Kidney (tissue), 14 donors: ENCODE data around the gene ALDH9A1. TPM values are rescaled to one million over a fixed set of nuclear protein-coding genes. Genes with fewer than 3 reads are reported as not detected.

Experiments used
- DNase-seq, 5 donors: peaks; one replicate each; pipeline ENCODE4 v3.0.0-alpha.2; 2013 to 2020
- FAIRE-seq: peaks from 2 replicates; lab custom pipeline; 2012; peaks lifted over from hg19 to GRCh38; lab: Jason Lieb, UNC
- H3K27ac ChIP-seq, 2 donors: one replicate each; pipeline ENCODE4 v1.7.0; 2013; ENCODE audit warnings: low read depth in 2 of 2, low read length in 2 of 2, inconsistent platforms in 1 of 2
- H3K27me3 ChIP-seq: one replicate; pipeline ENCODE4 v1.7.1; 2013; ENCODE audit warnings: low read length, inconsistent platforms; ENCODE audit not compliant: control insufficient read depth, insufficient read depth
- H3K36me3 ChIP-seq, 3 donors: one replicate each; pipeline versions ENCODE4 v1.7.0 to v1.7.1; 2013; ENCODE audit warnings: low read length in 3 of 3, control low read depth in 1 of 3, inconsistent platforms in 1 of 3; ENCODE audit not compliant: insufficient read depth in 3 of 3, control insufficient read depth in 2 of 3
- H3K4me1 ChIP-seq, 3 donors: one replicate each; pipeline versions ENCODE4 v1.7.0 to v1.7.1; 2013; ENCODE audit warnings: low read length in 3 of 3, inconsistent platforms in 1 of 3, low read depth in 1 of 3; ENCODE audit not compliant: control insufficient read depth in 2 of 3, insufficient read depth in 2 of 3
- H3K4me3 ChIP-seq, 3 donors: one replicate each; pipeline versions ENCODE4 v1.7.0 to v1.8.1; 2013; ENCODE audit warnings: low read length in 3 of 3, control low read depth in 1 of 3, inconsistent platforms in 1 of 3
- H3K9ac ChIP-seq, 3 donors: one replicate each; pipeline versions ENCODE4 v1.7.0 to v1.7.1; 2013; ENCODE audit warnings: low read length in 3 of 3, control low read depth in 1 of 3, inconsistent platforms in 1 of 3
- H3K9me3 ChIP-seq, 3 donors: one replicate each; pipeline versions ENCODE4 v1.7.0 to v1.7.1; 2013; ENCODE audit warnings: low read length in 3 of 3, control low read depth in 1 of 3, inconsistent platforms in 1 of 3; ENCODE audit not compliant: control insufficient read depth in 2 of 3, insufficient read depth in 1 of 3
- intact Hi-C: fragments of 100-400 bp; cut with DNase I; formaldehyde crosslinking; loops from one replicate; pipeline ENCODE4 v1.11.1; 2022
- polyA plus RNA-seq: library from polyadenylated mRNA; stranded (reverse); fragments of 350-450 nt; fragmentation: Illumina TruSeq; extraction: RNeasy Lipid Tissue Mini Kit (QIAGEN cat#74804); gene quantifications from one replicate; pipeline ENCODE4 v1.2.3, GENCODE V29; 2014; ENCODE audit warnings: low read depth, low replicate concordance; ENCODE audit not compliant: insufficient read depth
- total RNA-seq: library from RNA; stranded (reverse); fragmentation: NEBNext Ultra II Directional; extraction: Animal tissue kit (Norgen Biotek cat#: 25700); gene quantifications from one replicate; pipeline ENCODE4 v1.2.1, GENCODE V29; 2021
- TF ChIP-seq, protein P1 (sequence below): IDR thresholded peaks from 3 replicates; pipeline ENCODE4 v1.5.1; 2012; ENCODE audit warnings: mild to moderate bottlenecking, moderate library complexity, borderline replicate concordance; ENCODE audit not compliant: insufficient read depth; ENCODE audit errors: extremely low read depth
- donor health status: control.
- donor health status: control.
- donor health status: control.
- donor health status: control.
- donor health status: control.
- donor health status: DM: yes; HTN: yes; CAD: no.
- donor health status: Normal renal cell carcinoma (clear cell type).

The ALDH9A1 gene
- total and polyA plus RNA-seq, 2 donors from 2014 or later, result 70.7 to 77.2 TPM

DNA sequence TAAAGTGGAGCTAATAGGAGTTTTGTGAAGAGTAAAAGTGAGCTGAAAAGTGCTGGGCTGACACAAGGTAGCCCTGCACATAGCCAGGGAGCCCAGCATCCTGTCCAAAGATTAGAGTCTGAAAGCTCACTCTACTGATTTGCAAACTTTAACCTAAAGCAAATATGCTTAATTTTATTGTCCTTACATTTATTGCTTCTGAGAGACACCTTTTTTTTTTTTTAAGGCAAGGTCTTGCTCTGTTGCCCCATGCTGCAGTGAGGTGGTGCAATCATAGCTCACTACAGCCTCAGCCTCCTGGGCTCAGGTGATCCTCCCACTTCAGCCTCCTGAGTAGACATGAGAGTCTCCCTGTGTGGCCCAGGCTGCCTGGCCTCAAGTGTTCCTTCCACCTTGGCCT is 50.8 kb downstream of the ALDH9A1 start:
- FAIRE-seq, result no peak
- H3K27me3 ChIP-seq, result no peaks in the 10 kb centered on the region
- intact Hi-C loops, result no loop called here
- H3K4me1 ChIP-seq, result peaks cover 0 to 34% (median 31%) of the 10 kb centered on the region in 3 donors
- TF ChIP-seq, protein P1, sequence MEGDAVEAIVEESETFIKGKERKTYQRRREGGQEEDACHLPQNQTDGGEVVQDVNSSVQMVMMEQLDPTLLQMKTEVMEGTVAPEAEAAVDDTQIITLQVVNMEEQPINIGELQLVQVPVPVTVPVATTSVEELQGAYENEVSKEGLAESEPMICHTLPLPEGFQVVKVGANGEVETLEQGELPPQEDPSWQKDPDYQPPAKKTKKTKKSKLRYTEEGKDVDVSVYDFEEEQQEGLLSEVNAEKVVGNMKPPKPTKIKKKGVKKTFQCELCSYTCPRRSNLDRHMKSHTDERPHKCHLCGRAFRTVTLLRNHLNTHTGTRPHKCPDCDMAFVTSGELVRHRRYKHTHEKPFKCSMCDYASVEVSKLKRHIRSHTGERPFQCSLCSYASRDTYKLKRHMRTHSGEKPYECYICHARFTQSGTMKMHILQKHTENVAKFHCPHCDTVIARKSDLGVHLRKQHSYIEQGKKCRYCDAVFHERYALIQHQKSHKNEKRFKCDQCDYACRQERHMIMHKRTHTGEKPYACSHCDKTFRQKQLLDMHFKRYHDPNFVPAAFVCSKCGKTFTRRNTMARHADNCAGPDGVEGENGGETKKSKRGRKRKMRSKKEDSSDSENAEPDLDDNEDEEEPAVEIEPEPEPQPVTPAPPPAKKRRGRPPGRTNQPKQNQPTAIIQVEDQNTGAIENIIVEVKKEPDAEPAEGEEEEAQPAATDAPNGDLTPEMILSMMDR, result no peak
- no peak overlapping the region for H3K4me3 ChIP-seq
- no peak overlapping the region for H3K9ac ChIP-seq
- no peaks in the 10 kb centered on the region for H3K9me3 ChIP-seq
- peaks cover 0 to 7% (median 3%) of the 10 kb centered on the region in 3 donors for H3K36me3 ChIP-seq
- H3K27ac ChIP-seq, result peak overlapping the region; percentile 33 to 63
- no peak for DNase-seq

DNA sequence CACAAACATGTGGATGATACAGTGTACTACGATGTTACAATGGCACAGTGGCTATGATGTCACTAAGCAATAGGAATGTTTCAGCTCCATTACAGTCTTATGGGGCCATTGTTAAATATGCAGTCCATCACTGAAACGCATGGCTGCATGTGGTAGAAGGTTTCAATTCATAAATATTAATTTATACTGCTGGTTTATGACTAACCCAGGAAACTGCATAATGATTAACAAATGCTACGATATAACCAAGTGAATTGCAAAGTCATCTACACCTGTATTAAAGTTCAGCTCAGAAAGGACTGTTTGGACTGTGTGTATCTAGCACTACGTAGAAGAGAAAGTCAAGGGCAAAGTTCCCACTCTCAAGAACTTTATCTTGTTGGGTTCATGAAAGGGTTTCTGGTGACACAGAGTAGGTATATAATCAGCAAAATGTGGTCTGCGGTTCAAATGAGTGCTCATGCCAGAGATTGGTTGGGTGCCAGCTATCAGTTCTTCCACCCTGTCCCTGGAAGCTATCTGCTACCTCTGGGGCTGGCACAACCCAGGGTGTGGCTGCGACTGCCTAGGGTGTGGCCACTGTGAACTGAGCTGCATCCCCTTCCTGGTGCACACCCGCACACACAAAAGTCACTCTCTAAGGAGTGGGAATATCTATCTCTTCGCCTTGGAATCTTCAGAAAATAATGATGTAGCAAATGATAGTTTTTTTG is 52.6 kb downstream of the ALDH9A1 start:
- peak overlapping the region in 1 of 3 donors; percentile 38 for H3K4me3 ChIP-seq
- H3K9ac ChIP-seq, result peak overlapping the region in 1 of 3 donors; percentile 24
- TF ChIP-seq, protein P1, result no peak
- DNase-seq, result peak in 3 of 5 donors; percentile 58 to 87 (median 60)
- H3K36me3 ChIP-seq, result peaks cover 0 to 3% (median 0%) of the 10 kb centered on the region in 3 donors
- H3K4me1 ChIP-seq, result peaks cover 0 to 43% (median 37%) of the 10 kb centered on the region in 3 donors
- H3K27ac ChIP-seq, result peak overlapping the region; percentile 63 to 83
- no peaks in the 10 kb centered on the region for H3K27me3 ChIP-seq
- peak; percentile 72 for FAIRE-seq
- intact Hi-C loops, result no loop called here
- no peaks in the 10 kb centered on the region for H3K9me3 ChIP-seq

DNA sequence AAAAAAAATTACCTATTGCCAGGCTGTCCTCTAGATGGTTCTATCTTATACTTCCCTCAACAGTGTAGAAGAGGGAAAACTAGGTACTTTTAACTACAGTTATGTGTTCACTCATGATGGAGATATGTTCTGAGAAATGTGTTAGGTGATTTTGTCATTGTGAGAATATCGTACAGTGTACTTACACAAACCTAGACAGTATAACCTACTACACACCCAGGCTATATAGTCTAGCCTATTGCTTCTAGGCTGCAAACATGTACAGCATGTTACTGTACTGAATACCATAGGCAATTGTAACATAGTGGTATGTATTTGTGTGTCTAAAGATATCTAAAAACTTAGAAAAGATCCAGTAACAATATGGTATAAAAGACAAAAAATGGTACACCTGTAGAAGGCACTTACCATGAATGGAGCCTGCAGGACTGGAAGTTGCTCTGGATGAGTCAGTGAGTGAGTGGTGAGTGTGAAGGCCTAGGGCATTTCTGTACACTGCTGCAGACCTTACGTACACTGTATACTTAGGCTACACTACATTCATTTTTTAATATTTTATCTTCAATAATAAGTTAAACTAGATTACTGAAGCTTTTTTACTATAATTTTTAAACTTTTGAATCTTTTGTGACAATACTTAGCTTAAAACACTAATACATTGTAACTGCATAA is 54.2 kb downstream of the ALDH9A1 start:
- H3K27ac ChIP-seq, result no peak overlapping the region
- TF ChIP-seq, protein P1, result no peak
- no peak overlapping the region for H3K9ac ChIP-seq
- no peaks in the 10 kb centered on the region for H3K27me3 ChIP-seq
- DNase-seq (no peak), FAIRE-seq (no peak)
- peaks cover 0 to 3% (median 0%) of the 10 kb centered on the region in 3 donors for H3K36me3 ChIP-seq
- no peak overlapping the region for H3K4me3 ChIP-seq
- intact Hi-C loops, result no loop called here
- no peaks in the 10 kb centered on the region for H3K9me3 ChIP-seq
- peaks cover 0 to 46% (median 26%) of the 10 kb centered on the region in 3 donors for H3K4me1 ChIP-seq
